GM23248 (cell line): ENCODE measurements around the gene FAM111B.
"Not testable (repeated sequence)": the region's sequence is repeated elsewhere in the genome, so short reads cannot be mapped to it uniquely, and the experiment has no call there.

Source experiments
- EZH2 ChIP-seq: fragments of 200-600 bp; sonication (generic); IDR thresholded peaks from 2 replicates; pipeline ENCODE4 v1.6.1; 2018; ENCODE audit warnings: antibody characterized with exemption, mild to moderate bottlenecking; ENCODE audit not compliant: insufficient read depth, poor library complexity, severe bottlenecking
- EZH2phosphoT487 ChIP-seq: fragments of 200-600 bp; sonication (generic); IDR thresholded peaks from 2 replicates; pipeline ENCODE4 v1.6.1; 2018; ENCODE audit warnings: antibody characterized with exemption, moderate library complexity, mild to moderate bottlenecking, low read depth; ENCODE audit not compliant: insufficient read depth

- not testable (repeated sequence) for TF ChIP-seq EZH2, EZH2phosphoT487
Measured at GRCh38 chr11:59095225-59095624, 11.8 kb upstream of the FAM111B start.
